GM12878 (cell line): ENCODE measurements around the gene LOX. TPM values are rescaled to one million over a fixed set of nuclear protein-coding genes. Genes with fewer than 3 reads are reported as not detected.

Experiments
- ATAC-seq: fragments of 200-7000 bp; cut with Tn5 transposase; 3 replicates; pipeline ENCODE4 v1.9.1; 2020; ENCODE audit warnings: mild to moderate bottlenecking, moderate library complexity
- BruUV-seq: library from RNA; stranded (reverse); fragments of 400-500 nt; replicated peaks from 2 replicates; lab custom pipeline; 2021; lab: Mats Ljungman, UMichigan
- CTCF ChIA-PET: fragments of 300-600 bp; sonication (Branson Sonifier 250); formaldehyde crosslinking; extraction: SDS; loops from one replicate; lab custom pipeline; 2021; ENCODE audit warnings: inconsistent platforms; lab: Yijun Ruan, JAX
- POLR2A ChIA-PET: fragments of 350-600 bp; formaldehyde crosslinking; extraction: SDS; loops from one replicate; lab custom pipeline; 2021; ENCODE audit warnings: inconsistent platforms; lab: Charles Lee
- RAD21 ChIA-PET: fragments of 300-600 bp; sonication (Branson Sonifier 250); formaldehyde crosslinking; loops from one replicate; lab custom pipeline; 2023; ENCODE audit warnings: antibody characterized with exemption; ENCODE audit not compliant: unreplicated experiment; lab: Charles Lee
- SMC1A ChIA-PET: fragments of 300-600 bp; sonication (Branson Sonifier 250); formaldehyde crosslinking; loops from one replicate; lab custom pipeline; 2023; ENCODE audit not compliant: unreplicated experiment, uncharacterized antibody; lab: Charles Lee
- DNase-seq: peaks from one replicate; pipeline ENCODE4 v3.0.0-alpha.2; 2011; ENCODE audit warnings: low read depth, low spot score
- FAIRE-seq: peaks from 3 replicates; lab custom pipeline; 2011; peaks lifted over from hg19 to GRCh38; lab: Jason Lieb, UNC
- H2AFZ ChIP-seq: 2 replicates; pipeline ENCODE4 v1.6.0; 2011; ENCODE audit warnings: low read depth, low read length, control low read depth; ENCODE audit not compliant: control insufficient read depth
- H3K27ac ChIP-seq: 2 replicates; pipeline ENCODE4 v1.5.1; 2011; ENCODE audit warnings: control low read depth; ENCODE audit not compliant: control insufficient read depth, insufficient read depth
- H3K27me3 ChIP-seq, 2 experiments: replicated peaks in 1 of 2; 2 replicates each; pipeline versions ENCODE4 v1.6.0 to v1.6.1; 2011; ENCODE audit warnings: low read length in 1 of 2; ENCODE audit not compliant: control insufficient read depth in 2 of 2, insufficient read depth in 2 of 2
- H3K36me3 ChIP-seq, 2 experiments: 2 replicates each; pipeline ENCODE4 v1.5.1; 2011; ENCODE audit warnings: low read length in 1 of 2; ENCODE audit not compliant: control insufficient read depth in 2 of 2, insufficient read depth in 2 of 2
- H3K4me1 ChIP-seq: 2 replicates; pipeline ENCODE4 v1.6.1; 2011; ENCODE audit warnings: mild to moderate bottlenecking, low read length, moderate library complexity, mixed read lengths; ENCODE audit not compliant: control insufficient read depth, insufficient read depth
- H3K4me2 ChIP-seq: 2 replicates; pipeline ENCODE4 v1.6.0; 2011; ENCODE audit warnings: control low read depth; ENCODE audit not compliant: control insufficient read depth, insufficient read depth
- H3K4me3 ChIP-seq: fragments of 200-600 bp; sonication (generic); 2 replicates; pipeline ENCODE4 v1.5.1; 2016
- H3K79me2 ChIP-seq: 2 replicates; pipeline ENCODE4 v1.6.0; 2011; ENCODE audit warnings: low read length; ENCODE audit not compliant: control insufficient read depth, insufficient read depth
- H3K9ac ChIP-seq: 2 replicates; pipeline ENCODE4 v1.8.0; 2011; ENCODE audit warnings: low read length, control low read depth, mixed read lengths; ENCODE audit not compliant: control insufficient read depth, insufficient read depth
- H3K9me3 ChIP-seq: replicated peaks from 3 replicates; pipeline ENCODE4 v1.5.1; 2011; ENCODE audit warnings: mild to moderate bottlenecking, low read length; ENCODE audit not compliant: control insufficient read depth, insufficient read depth
- H4K20me1 ChIP-seq: 2 replicates; pipeline ENCODE4 v1.6.0; 2011; ENCODE audit not compliant: control insufficient read depth, insufficient read depth
- CEBPZ ChIP-seq: fragments of 150-350 bp; IDR thresholded peaks from 2 replicates; pipeline ENCODE4 v1.6.1; 2016; ENCODE audit warnings: low read depth, low read length
- CHD2 ChIP-seq: IDR thresholded peaks from 2 replicates; pipeline ENCODE4 v1.6.1; 2011; ENCODE audit warnings: low read depth, low read length, improper control_type of control experiment, borderline replicate concordance
- EED ChIP-seq: sonication (generic); IDR thresholded peaks from 2 replicates; pipeline ENCODE4 v1.6.1; 2016; ENCODE audit warnings: antibody characterized with exemption, low read depth
- IKZF2 ChIP-seq, 2 experiments: fragments of 450-650 bp; IDR thresholded peaks; 2 replicates each; pipeline ENCODE4 v1.6.1; 2017; ENCODE audit warnings: mild to moderate bottlenecking in 2 of 2, moderate library complexity in 2 of 2
- IRF5 ChIP-seq: fragments of 450-650 bp; IDR thresholded peaks from 2 replicates; pipeline ENCODE4 v1.6.1; 2017; ENCODE audit warnings: borderline replicate concordance
- JUNB ChIP-seq: IDR thresholded peaks from 2 replicates; pipeline ENCODE4 v1.6.1; 2016; ENCODE audit warnings: antibody characterized with exemption, mild to moderate bottlenecking
- JUND ChIP-seq: IDR thresholded peaks from 2 replicates; pipeline ENCODE4 v1.6.1; 2012; ENCODE audit warnings: low read depth, mild to moderate bottlenecking, low read length, improper control_type of control experiment, moderate library complexity
- LARP7 ChIP-seq: fragments of 450-650 bp; IDR thresholded peaks from 2 replicates; pipeline ENCODE4 v1.6.1; 2017; ENCODE audit warnings: mild to moderate bottlenecking
- NR2C2 ChIP-seq: IDR thresholded peaks from 2 replicates; pipeline ENCODE4 v1.6.1; 2011; ENCODE audit warnings: borderline replicate concordance, low read depth; ENCODE audit not compliant: control insufficient read depth, insufficient read length
- POLR2AphosphoS2 ChIP-seq: IDR thresholded peaks from 2 replicates; pipeline ENCODE4 v1.6.1; 2011; ENCODE audit warnings: low read depth, mild to moderate bottlenecking, low read length, improper control_type of control experiment, moderate library complexity
- RELA ChIP-seq: fragments of 450-650 bp; IDR thresholded peaks from 2 replicates; pipeline ENCODE4 v1.8.0; 2014; ENCODE audit warnings: borderline replicate concordance; ENCODE audit not compliant: partially characterized antibody
- REST ChIP-seq: IDR thresholded peaks from 2 replicates; pipeline ENCODE4 v1.6.1; 2012; ENCODE audit warnings: mild to moderate bottlenecking, low read depth, low read length
- RFX5 ChIP-seq: IDR thresholded peaks from 2 replicates; pipeline ENCODE4 v1.6.1; 2011; ENCODE audit warnings: low read depth, low read length, improper control_type of control experiment
- RUNX3 ChIP-seq: IDR thresholded peaks from 2 replicates; pipeline ENCODE4 v1.6.1; 2012; ENCODE audit warnings: low read length, inconsistent platforms
- SREBF1 ChIP-seq: IDR thresholded peaks from 2 replicates; pipeline ENCODE4 v1.6.1; 2012; ENCODE audit warnings: mild to moderate bottlenecking, low read length
- SRF ChIP-seq, 2 experiments: IDR thresholded peaks; 2 replicates each; pipeline ENCODE4 v1.6.1; 2011; ENCODE audit warnings: low read depth in 2 of 2, low read length in 2 of 2, mild to moderate bottlenecking in 1 of 2, moderate library complexity in 1 of 2
- YY1 ChIP-seq: IDR thresholded peaks from 2 replicates; pipeline ENCODE4 v1.6.1; 2011; ENCODE audit warnings: low read depth, mild to moderate bottlenecking, low read length
- ZNF217 ChIP-seq: fragments of 450-650 bp; IDR thresholded peaks from 2 replicates; pipeline ENCODE4 v1.6.1; 2017; ENCODE audit warnings: antibody characterized with exemption, mild to moderate bottlenecking
- ZZZ3 ChIP-seq: IDR thresholded peaks from 2 replicates; pipeline ENCODE4 v1.6.1; 2011; ENCODE audit warnings: low read depth; ENCODE audit not compliant: control insufficient read depth, insufficient read length
- WGBS: methylation state at CpG from one replicate; pipeline ENCODE4 v1.1.6; 2016; ENCODE audit warnings: low lambda C conversion rate; ENCODE audit not compliant: insufficient replicate concordance, insufficient coverage; ENCODE audit errors: missing lambda C conversion rate; 5-methylcytosine and 5-hydroxymethylcytosine counted together
- in situ Hi-C: fragments of 300-500 bp; cut with MboI; formaldehyde crosslinking; loops from 9 replicates; pipeline ENCODE4 v1.14.3; 2018; ENCODE audit warnings: mixed read lengths
- intact Hi-C: fragments of 100-400 bp; cut with micrococcal nuclease; formaldehyde crosslinking; loops from one replicate; pipeline ENCODE4 v1.14.2; 2022; ENCODE audit not compliant: unreplicated experiment
- polyA plus RNA-seq, 11 experiments: library from polyadenylated mRNA; depleted of rRNA in 4 of 11; unstranded in 6 of 11; stranded (reverse) in 5 of 11; fragments of >200 nt; fragmentation: Nextera tagmentation in 4 of 11; fragmentation: Illumina TruSeq in 1 of 11; extraction: Ambion mirVana in 4 of 11; extraction: Trizol in 1 of 11; gene quantifications; 1 replicate in 1 of 11; 2 replicates in 10 of 11; pipeline versions ENCODE4 v1.2.1 to v1.2.3, GENCODE V29; 2011 to 2016; ENCODE audit warnings: inconsistent platforms in 2 of 11, missing spikeins in 2 of 11, low read depth in 1 of 11
- total RNA-seq, 4 experiments: library from RNA; depleted of rRNA in 3 of 4; stranded (reverse); fragments of >200 nt in 3 of 4; fragmentation: Illumina TruSeq in 1 of 4; extraction: Trizol in 1 of 4; gene quantifications; 2 replicates each; pipeline versions ENCODE4 v1.2.1 to v1.2.3, GENCODE V29; 2013 to 2021

The LOX gene
- total and polyA plus RNA-seq, 10 of the 15 experiments (the other 5 are each of a cell fraction or from before 2014, with no cell fraction given): 0.03 to 0.69 (median 0.07) TPM; not detected in 1

GRCh38 chr5:122054266-122054665, 23.8 kb downstream of the LOX start:
- H3K9me3 ChIP-seq: no peaks in the 10 kb centered on the region
- no peak overlapping the region for H2AFZ ChIP-seq
- H3K27me3 ChIP-seq: no peaks in the 10 kb centered on the region
- ChIA-PET RAD21 (no interaction called here), SMC1A (interaction anchor here (1.1 kb wide), 1 partner anchor 359 kb away, joined by 3 read pairs; no protein-coding TSS in a partner anchor), POLR2A (no interaction called here), CTCF (interaction anchor here (1.5 kb wide), 1 partner anchor 22 kb away, joined by 4 read pairs; no protein-coding TSS in a partner anchor)
- DNase-seq (no peak), FAIRE-seq (no peak), ATAC-seq (no peak)
- no peaks in the 10 kb centered on the region for H3K79me2 ChIP-seq
- H3K9ac ChIP-seq: no peak overlapping the region
- no peak overlapping the region for H3K4me2 ChIP-seq
- no peaks in the 10 kb centered on the region for H3K36me3 ChIP-seq
- H4K20me1 ChIP-seq: no peaks in the 10 kb centered on the region
- H3K4me3 ChIP-seq: no peak overlapping the region
- H3K27ac ChIP-seq: no peak overlapping the region
- no peaks in the 10 kb centered on the region for H3K4me1 ChIP-seq
- intact Hi-C loops: no loop called here
- no TSS peak for BruUV-seq
- in situ Hi-C loops: no loop called here
- WGBS: 72% methylated on average over 4 of the region's 4 CpGs
- TF ChIP-seq JUND (no peak), RELA (no peak), IKZF2 (IDR thresholded peaks at IDR 0.05) (no peak), REST (no peak), NR2C2 (no peak), ZNF217 (no peak), RFX5 (no peak), CEBPZ (no peak), POLR2AphosphoS2 (no peak), EED (no peak), YY1 (no peak), SRF (IDR thresholded peaks at IDR 0.05; ENCODE audit: low read depth in 2 of 2, low read length in 2 of 2) (no peak), SREBF1 (no peak), CHD2 (no peak), RUNX3 (no peak), JUNB (no peak), LARP7 (no peak), IRF5 (no peak), ZZZ3 (no peak)
